GM23338 (cell line): Measurements from ENCODE around the gene WFS1. TPM values are rescaled to one million over a fixed set of nuclear protein-coding genes. Genes with fewer than 3 reads are reported as not detected.

Experiments used
- ATAC-seq: fragments of 200-7000 bp; cut with Tn5 transposase; 3 replicates; pipeline ENCODE4 v1.9.1; 2020
- DNase-seq: peaks from one replicate; pipeline ENCODE4 v3.0.0-alpha.2; 2015; ENCODE audit warnings: low spot score
- H2AFZ ChIP-seq: fragments of 200-600 bp; sonication (generic); 2 replicates; pipeline ENCODE4 v1.8.0; 2016; ENCODE audit warnings: antibody characterized with exemption, mild to moderate bottlenecking, moderate library complexity
- H3F3A ChIP-seq: fragments of 200-600 bp; sonication (generic); replicated peaks from 2 replicates; pipeline ENCODE4 v1.8.0; 2017; ENCODE audit warnings: antibody characterized with exemption, mixed run types, low read depth
- H3K27ac ChIP-seq: fragments of 200-600 bp; sonication (generic); 2 replicates; pipeline ENCODE4 v1.6.1; 2016; ENCODE audit warnings: low read depth
- H3K27me3 ChIP-seq: fragments of 200-600 bp; sonication (generic); 2 replicates; pipeline ENCODE4 v1.8.0; 2016; ENCODE audit warnings: mild to moderate bottlenecking, mixed run types, moderate library complexity; ENCODE audit not compliant: insufficient read depth
- H3K36me3 ChIP-seq: fragments of 200-600 bp; sonication (generic); 2 replicates; pipeline ENCODE4 v1.8.0; 2016; ENCODE audit warnings: mild to moderate bottlenecking; ENCODE audit not compliant: insufficient read depth
- H3K4me1 ChIP-seq: fragments of 200-600 bp; sonication (generic); 2 replicates; pipeline ENCODE4 v1.8.0; 2016; ENCODE audit warnings: mild to moderate bottlenecking, moderate library complexity; ENCODE audit not compliant: insufficient read depth
- H3K4me2 ChIP-seq: fragments of 200-600 bp; sonication (generic); 2 replicates; pipeline ENCODE4 v1.7.1; 2017; ENCODE audit warnings: mixed run types
- H3K4me3 ChIP-seq: fragments of 200-600 bp; sonication (generic); 2 replicates; pipeline ENCODE4 v1.6.1; 2016; ENCODE audit warnings: mixed run types
- H3K79me2 ChIP-seq: fragments of 200-600 bp; sonication (generic); replicated peaks from 2 replicates; pipeline ENCODE4 v1.8.0; 2017; ENCODE audit warnings: mild to moderate bottlenecking; ENCODE audit not compliant: insufficient read depth
- H3K9me2 ChIP-seq: fragments of 200-600 bp; sonication (generic); 2 replicates; pipeline ENCODE4 v1.8.0; 2017; ENCODE audit not compliant: insufficient read depth
- H4K20me1 ChIP-seq: fragments of 200-600 bp; sonication (generic); replicated peaks from 2 replicates; pipeline ENCODE4 v1.8.0; 2017; ENCODE audit warnings: mild to moderate bottlenecking; ENCODE audit not compliant: insufficient read depth
- H3K27ac Mint-ChIP-seq: 2 replicates; pipeline ENCODE4 v1.8.0; 2020; ENCODE audit warnings: inconsistent platforms, mild to moderate bottlenecking, moderate library complexity, mixed read lengths
- H3K27me3 Mint-ChIP-seq: 3 replicates; pipeline ENCODE4 v1.8.0; 2022; ENCODE audit warnings: low read depth, mild to moderate bottlenecking, moderate library complexity, mixed read lengths, inconsistent platforms; ENCODE audit not compliant: insufficient read depth, poor library complexity
- H3K36me3 Mint-ChIP-seq: 3 replicates; pipeline ENCODE4 v1.8.0; 2021; ENCODE audit warnings: low read depth, mild to moderate bottlenecking, inconsistent platforms, moderate library complexity, mixed read lengths
- H3K4me1 Mint-ChIP-seq: 3 replicates; pipeline ENCODE4 v1.8.0; 2020; ENCODE audit warnings: mild to moderate bottlenecking, inconsistent platforms, mixed read lengths
- H3K4me3 Mint-ChIP-seq: 3 replicates; pipeline ENCODE4 v1.8.0; 2021; ENCODE audit warnings: moderate library complexity, mild to moderate bottlenecking, inconsistent platforms, mixed read lengths
- H3K9me3 Mint-ChIP-seq: 3 replicates; pipeline ENCODE4 v1.8.0; 2020; ENCODE audit warnings: moderate library complexity, mild to moderate bottlenecking, inconsistent platforms, mixed read lengths
- CREB1 ChIP-seq: fragments of 250-450 bp; sonication (Bioruptor Pico); IDR thresholded peaks from 2 replicates; pipeline ENCODE4 v1.5.0; 2020; ENCODE audit warnings: low read depth, mild to moderate bottlenecking, moderate library complexity
- ETS1 ChIP-seq: IDR thresholded peaks from 2 replicates; pipeline ENCODE4 v1.6.1; 2016; ENCODE audit warnings: antibody characterized with exemption
- EZH2phosphoT487 ChIP-seq: fragments of 200-600 bp; sonication (generic); IDR thresholded peaks from one replicate; pipeline ENCODE4 v1.8.1; 2018; ENCODE audit warnings: antibody characterized with exemption; ENCODE audit not compliant: unreplicated experiment
- JUNB ChIP-seq: IDR thresholded peaks from one replicate; pipeline ENCODE4 v1.6.1; 2016; ENCODE audit warnings: antibody characterized with exemption; ENCODE audit not compliant: unreplicated experiment
- REST ChIP-seq: IDR thresholded peaks from one replicate; pipeline ENCODE4 v1.6.1; 2018; ENCODE audit warnings: antibody characterized with exemption; ENCODE audit not compliant: unreplicated experiment
- ZNF114 ChIP-seq: fragments of 250-450 bp; sonication (Bioruptor Pico); IDR thresholded peaks from 2 replicates; pipeline ENCODE4 v1.5.0; 2020; ENCODE audit warnings: mild to moderate bottlenecking, moderate library complexity
- ZNF462 ChIP-seq: fragments of 250-450 bp; sonication (Bioruptor Pico); IDR thresholded peaks from 2 replicates; pipeline ENCODE4 v1.5.0; 2020; ENCODE audit warnings: mild to moderate bottlenecking, moderate library complexity
- polyA plus RNA-seq: library from polyadenylated mRNA; unstranded; fragments of >200 nt; fragmentation: Nextera tagmentation; extraction: Ambion mirVana; gene quantifications from 2 replicates; pipeline ENCODE4 v1.2.1, GENCODE V29; 2016
- total RNA-seq: library from RNA; depleted of rRNA; stranded (reverse); fragments of >200 nt; shearing (Covaris generic); gene quantifications from 2 replicates; pipeline ENCODE4 v1.2.3, GENCODE V29; 2014

Gene WFS1
- total and polyA plus RNA-seq, 2 experiments from 2014 or later: 24.7 to 45.4 TPM

GRCh38 chr4:6303943-6304342, 34.3 kb downstream of the WFS1 start (continued):
- TF ChIP-seq REST: no peak

GRCh38 chr4:6306299-6306698, 36.6 kb downstream of the WFS1 start:
- Histone ChIP-seq H3F3A (no peaks in the 10 kb centered on the region; the same call in 1 of the 2 replicates), H3K4me1 (peaks cover 3% of the 10 kb centered on the region; the same call in 1 of the 2 replicates), H3K36me3 (no peaks in the 10 kb centered on the region; the same call in 1 of the 2 replicates), H3K27me3 (peaks cover 16% of the 10 kb centered on the region), H4K20me1 (no peaks in the 10 kb centered on the region), H2AFZ (no peak overlapping the region), H3K79me2 (no peaks in the 10 kb centered on the region), H3K4me3 (no peak overlapping the region), H3K9me2 (no peaks in the 10 kb centered on the region), H3K27ac (no peak overlapping the region), H3K4me2 (no peak overlapping the region)
- no peak overlapping the region for H3K27ac Mint-ChIP-seq
- H3K9me3 Mint-ChIP-seq: peaks cover 9% of the 10 kb centered on the region
- ATAC-seq (no peak), DNase-seq (no peak)
- peaks cover 27% of the 10 kb centered on the region for H3K27me3 Mint-ChIP-seq
- H3K36me3 Mint-ChIP-seq: peaks cover 20% of the 10 kb centered on the region
- H3K4me3 Mint-ChIP-seq: no peak overlapping the region
- no peak for TF ChIP-seq ZNF114 (CRISPR knock-in tag)
- no peak for TF ChIP-seq ETS1
- TF ChIP-seq CREB1 (CRISPR knock-in tag): no peak
- peaks cover 6% of the 10 kb centered on the region; the same call in 1 of the 3 replicates for H3K4me1 Mint-ChIP-seq

GRCh38 chr4:6307230-6307629, 37.6 kb downstream of the WFS1 start:
- TF ChIP-seq EZH2phosphoT487 (no peak), JUNB (no peak), ZNF462 (CRISPR knock-in tag) (no peak)
- H3K27ac ChIP-seq: no peak overlapping the region
- H3F3A ChIP-seq: no peaks in the 10 kb centered on the region; the same call in 1 of the 2 replicates
- H3K36me3 Mint-ChIP-seq: peaks cover 14% of the 10 kb centered on the region; the same call in 2 of the 3 replicates
- H3K4me2 ChIP-seq: no peak overlapping the region
- H4K20me1 ChIP-seq: no peaks in the 10 kb centered on the region
- DNase-seq (no peak), ATAC-seq (no peak)
- no peak overlapping the region for H3K4me3 ChIP-seq
- no peaks in the 10 kb centered on the region for H3K9me2 ChIP-seq
- H3K9me3 Mint-ChIP-seq: peaks cover 9% of the 10 kb centered on the region
- H2AFZ ChIP-seq: no peak overlapping the region
- no peaks in the 10 kb centered on the region for H3K79me2 ChIP-seq
- peaks cover 16% of the 10 kb centered on the region for H3K27me3 ChIP-seq
- H3K4me1 ChIP-seq: peaks cover 3% of the 10 kb centered on the region; the same call in 1 of the 2 replicates
- H3K4me1 Mint-ChIP-seq: peaks cover 6% of the 10 kb centered on the region; the same call in 1 of the 3 replicates
- no peak overlapping the region for H3K4me3 Mint-ChIP-seq
- peaks cover 25% of the 10 kb centered on the region for H3K27me3 Mint-ChIP-seq
- H3K27ac Mint-ChIP-seq: no peak overlapping the region
- no peaks in the 10 kb centered on the region; the same call in 1 of the 2 replicates for H3K36me3 ChIP-seq
